SK-N-SH (cell line): ENCODE data around the gene SPSB3. TPM values are rescaled to one million over a fixed set of nuclear protein-coding genes. Genes with fewer than 3 reads are reported as not detected.

Source experiments
- CTCF ChIA-PET: fragments of 300-600, 350-600 bp; formaldehyde crosslinking; extraction: SDS; loops from one replicate; lab custom pipeline; 2021; lab: Yijun Ruan, JAX
- POLR2A ChIA-PET: fragments of 350-600 bp; sonication (Branson Sonifier 250); formaldehyde crosslinking; extraction: SDS; loops from one replicate; lab custom pipeline; 2020; ENCODE audit warnings: antibody characterized with exemption, inconsistent platforms; lab: Yijun Ruan, JAX
- DNase-seq: peaks from one replicate; pipeline ENCODE4 v3.0.0; 2012
- H2AFZ ChIP-seq: fragments of 200-600 bp; sonication (generic); 2 replicates; pipeline ENCODE4 v1.8.1; 2016; ENCODE audit warnings: antibody characterized with exemption, mild to moderate bottlenecking, low read depth
- H3F3A ChIP-seq: fragments of 200-600 bp; sonication (generic); replicated peaks from 2 replicates; pipeline ENCODE3; 2016; ENCODE audit warnings: antibody characterized with exemption, mild to moderate bottlenecking; ENCODE audit not compliant: insufficient read depth
- H3K27ac ChIP-seq, 2 experiments: fragments of 200-500 bp in 1 of 2; fragments of 200-600 bp in 1 of 2; sonication (Bioruptor generic) in 1 of 2; sonication (generic), shearing (Covaris generic) in 1 of 2; 2 replicates each; pipeline versions ENCODE4 v1.5.1 to v1.6.1; 2014 to 2016; ENCODE audit warnings: low read depth in 2 of 2, inconsistent platforms in 1 of 2, low read length in 1 of 2, mild to moderate bottlenecking in 1 of 2, mixed read lengths in 1 of 2
- H3K27me3 ChIP-seq: fragments of 200-600 bp; sonication (generic), shearing (Covaris generic); 2 replicates; pipeline ENCODE4 v1.6.1; 2016; ENCODE audit warnings: mixed run types; ENCODE audit not compliant: insufficient read depth
- H3K36me3 ChIP-seq, 2 experiments: fragments of 200-500 bp in 1 of 2; fragments of 200-600 bp in 1 of 2; sonication (Bioruptor generic) in 1 of 2; sonication (generic) in 1 of 2; replicated peaks in 1 of 2; 2 replicates each; pipeline versions ENCODE3 to v1.5.1; 2014 to 2016; ENCODE audit warnings: low read length in 1 of 2, mild to moderate bottlenecking in 1 of 2; ENCODE audit not compliant: insufficient read depth in 2 of 2, control insufficient read depth in 1 of 2
- H3K4me1 ChIP-seq, 2 experiments: fragments of 200-500 bp in 1 of 2; fragments of 200-600 bp in 1 of 2; sonication (Bioruptor generic) in 1 of 2; sonication (generic), shearing (Covaris generic) in 1 of 2; 2 replicates each; pipeline versions ENCODE4 v1.5.1 to v1.6.1; 2014 to 2016; ENCODE audit warnings: low read depth in 1 of 2, low read length in 1 of 2, mixed run types in 1 of 2; ENCODE audit not compliant: insufficient read depth in 2 of 2, control insufficient read depth in 1 of 2
- H3K4me2 ChIP-seq: fragments of 200-600 bp; sonication (generic), shearing (Covaris generic); 2 replicates; pipeline ENCODE4 v1.6.1; 2017; ENCODE audit warnings: mixed run types
- H3K4me3 ChIP-seq, 2 experiments: fragments of 200-500 bp in 1 of 2; fragments of 200-600 bp in 1 of 2; sonication (Bioruptor generic) in 1 of 2; sonication (generic), shearing (Covaris generic) in 1 of 2; 2 replicates each; pipeline versions ENCODE4 v1.5.1 to v1.8.1; 2014 to 2016; ENCODE audit warnings: low read depth in 2 of 2, inconsistent platforms in 1 of 2, low read length in 1 of 2, mild to moderate bottlenecking in 1 of 2, mixed read lengths in 1 of 2, moderate library complexity in 1 of 2
- H3K79me2 ChIP-seq: fragments of 200-600 bp; sonication (generic); 2 replicates; pipeline ENCODE4 v1.8.1; 2017; ENCODE audit warnings: mild to moderate bottlenecking; ENCODE audit not compliant: insufficient read depth
- H3K9ac ChIP-seq: fragments of 200-600 bp; sonication (generic); 2 replicates; pipeline ENCODE4 v1.6.1; 2017; ENCODE audit warnings: mixed run types
- H3K9me2 ChIP-seq: fragments of 200-600 bp; sonication (generic); 2 replicates; pipeline ENCODE4 v1.6.1; 2017; ENCODE audit warnings: mixed run types
- H3K9me3 ChIP-seq: fragments of 200-600 bp; sonication (generic); 2 replicates; pipeline ENCODE4 v1.6.1; 2017; ENCODE audit warnings: mixed run types, mild to moderate bottlenecking, moderate library complexity
- H4K20me1 ChIP-seq: fragments of 200-600 bp; sonication (generic); 2 replicates; pipeline ENCODE4 v1.6.1; 2017; ENCODE audit warnings: mild to moderate bottlenecking, mixed run types; ENCODE audit not compliant: insufficient read depth
- ELF1 ChIP-seq: IDR thresholded peaks from 2 replicates; pipeline ENCODE4 v1.4.0; 2012
- EP300 ChIP-seq, 2 experiments: IDR thresholded peaks; 2 replicates each; pipeline versions ENCODE4 v1.4.0 to v1.6.1; 2012; ENCODE audit warnings: borderline replicate concordance in 1 of 2, low read depth in 1 of 2, low read length in 1 of 2
- EZH2phosphoT487 ChIP-seq: fragments of 200-600 bp; sonication (generic); IDR thresholded peaks from 2 replicates; pipeline ENCODE4 v1.6.1; 2017; ENCODE audit warnings: low read depth, mixed run types, mild to moderate bottlenecking, antibody characterized with exemption, moderate library complexity, borderline replicate concordance
- FOSL2 ChIP-seq: IDR thresholded peaks from 2 replicates; pipeline ENCODE4 v1.4.0; 2012; ENCODE audit warnings: low read depth, mild to moderate bottlenecking, moderate library complexity, borderline replicate concordance
- FOXJ3 ChIP-seq: sonication (generic); formaldehyde crosslinking; IDR thresholded peaks from 2 replicates; pipeline ENCODE4 v1.5.1; 2020; ENCODE audit warnings: mild to moderate bottlenecking, missing genetic modification reagents
- FOXM1 ChIP-seq: IDR thresholded peaks from 2 replicates; pipeline ENCODE4 v1.4.0; 2012; ENCODE audit warnings: low read depth, mild to moderate bottlenecking
- GABPA ChIP-seq: IDR thresholded peaks from 2 replicates; pipeline ENCODE4 v1.4.0; 2012; ENCODE audit warnings: low read depth, mild to moderate bottlenecking
- GATA2 ChIP-seq: sonication (generic); formaldehyde crosslinking; IDR thresholded peaks from 2 replicates; pipeline ENCODE4 v1.5.0; 2020; ENCODE audit warnings: mild to moderate bottlenecking, missing genetic modification reagents
- MEF2A ChIP-seq: IDR thresholded peaks from 2 replicates; pipeline ENCODE4 v1.4.0; 2012; ENCODE audit warnings: low read depth, borderline replicate concordance
- MXI1 ChIP-seq: IDR thresholded peaks from 2 replicates; pipeline ENCODE4 v1.6.1; 2012; ENCODE audit warnings: mild to moderate bottlenecking, low read depth, low read length, improper control_type of control experiment
- RCOR1 ChIP-seq: fragments of 150-350 bp; IDR thresholded peaks from 2 replicates; pipeline ENCODE4 v1.6.1; 2017; ENCODE audit warnings: antibody characterized with exemption, low read length
- RFX5 ChIP-seq: IDR thresholded peaks from 2 replicates; pipeline ENCODE4 v1.6.1; 2012; ENCODE audit warnings: mild to moderate bottlenecking, improper control_type of control experiment, low read length
- RXRA ChIP-seq: IDR thresholded peaks from 2 replicates; pipeline ENCODE4 v1.4.0; 2012; ENCODE audit warnings: low read depth, mild to moderate bottlenecking, borderline replicate concordance
- SMC3 ChIP-seq: IDR thresholded peaks from 2 replicates; pipeline ENCODE4 v1.6.1; 2012; ENCODE audit warnings: low read depth, low read length, improper control_type of control experiment
- TCF12 ChIP-seq: IDR thresholded peaks from 2 replicates; pipeline ENCODE4 v1.4.0; 2012
- YY1 ChIP-seq: IDR thresholded peaks from 2 replicates; pipeline ENCODE4 v1.4.0; 2012; ENCODE audit warnings: low read depth, mild to moderate bottlenecking
- whole genome bisulfite sequencing: methylation state at CpG from one replicate; pipeline ENCODE4 v1.1.6; 2017; ENCODE audit warnings: low lambda C conversion rate; 5-methylcytosine and 5-hydroxymethylcytosine counted together
- polyA plus RNA-seq, 3 experiments: library from polyadenylated mRNA; depleted of rRNA; stranded (reverse); fragments of >200 nt; gene quantifications; 2 replicates each; pipeline ENCODE4 v1.2.3, GENCODE V29; 2012
- TF ChIP-seq, protein P1 (sequence below): IDR thresholded peaks from 2 replicates; pipeline ENCODE4 v1.6.1; 2012; ENCODE audit warnings: mild to moderate bottlenecking, low read depth, low read length, moderate library complexity
- TF ChIP-seq, protein P2 (sequence below): IDR thresholded peaks from 2 replicates; pipeline ENCODE4 v1.4.0; 2012; ENCODE audit warnings: low read depth
- TF ChIP-seq, protein P3 (sequence below): IDR thresholded peaks from 2 replicates; pipeline ENCODE4 v1.4.0; 2012; ENCODE audit warnings: low read depth, borderline replicate concordance

Gene SPSB3
- polyA plus RNA-seq, 1 of the 3 experiments (the other 2 are of a cell fraction): 40.6 TPM

DNA sequence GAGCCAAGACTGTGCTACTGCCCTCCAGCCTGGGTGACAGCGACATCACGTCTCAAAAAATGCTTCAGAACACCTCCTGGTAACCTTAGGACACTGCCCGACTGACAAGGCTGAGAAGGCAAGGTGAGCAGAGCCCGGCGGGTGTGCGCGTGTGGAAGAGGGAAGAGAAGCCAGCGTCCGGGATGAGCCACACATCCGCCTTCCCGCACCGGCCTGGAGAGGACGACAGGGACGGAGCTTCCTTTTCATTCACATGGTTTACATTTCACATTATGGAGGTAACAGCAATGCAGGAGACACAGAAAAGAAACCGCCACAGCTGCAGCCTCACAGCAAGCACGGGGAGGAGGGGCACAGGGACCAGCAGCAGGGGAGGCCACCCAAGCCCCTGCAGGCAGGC lies 27.7 kb upstream of the SPSB3 start:
- Histone ChIP-seq H3K27ac (no peak overlapping the region), H3K9me2 (no peaks in the 10 kb centered on the region), H4K20me1 (no peaks in the 10 kb centered on the region), H3K9me3 (no peaks in the 10 kb centered on the region), H3K4me1 (no peaks in the 10 kb centered on the region), H3F3A (peaks cover 7% of the 10 kb centered on the region), H2AFZ (no peak overlapping the region), H3K9ac (no peak overlapping the region), H3K4me2 (no peak overlapping the region), H3K4me3 (no peak overlapping the region), H3K27me3 (no peaks in the 10 kb centered on the region), H3K79me2 (peaks cover 4% of the 10 kb centered on the region; the same call in 1 of the 2 replicates), H3K36me3 (peaks cover 7 to 11% of the 10 kb centered on the region in 2 experiments)
- TF ChIP-seq, protein P1, sequence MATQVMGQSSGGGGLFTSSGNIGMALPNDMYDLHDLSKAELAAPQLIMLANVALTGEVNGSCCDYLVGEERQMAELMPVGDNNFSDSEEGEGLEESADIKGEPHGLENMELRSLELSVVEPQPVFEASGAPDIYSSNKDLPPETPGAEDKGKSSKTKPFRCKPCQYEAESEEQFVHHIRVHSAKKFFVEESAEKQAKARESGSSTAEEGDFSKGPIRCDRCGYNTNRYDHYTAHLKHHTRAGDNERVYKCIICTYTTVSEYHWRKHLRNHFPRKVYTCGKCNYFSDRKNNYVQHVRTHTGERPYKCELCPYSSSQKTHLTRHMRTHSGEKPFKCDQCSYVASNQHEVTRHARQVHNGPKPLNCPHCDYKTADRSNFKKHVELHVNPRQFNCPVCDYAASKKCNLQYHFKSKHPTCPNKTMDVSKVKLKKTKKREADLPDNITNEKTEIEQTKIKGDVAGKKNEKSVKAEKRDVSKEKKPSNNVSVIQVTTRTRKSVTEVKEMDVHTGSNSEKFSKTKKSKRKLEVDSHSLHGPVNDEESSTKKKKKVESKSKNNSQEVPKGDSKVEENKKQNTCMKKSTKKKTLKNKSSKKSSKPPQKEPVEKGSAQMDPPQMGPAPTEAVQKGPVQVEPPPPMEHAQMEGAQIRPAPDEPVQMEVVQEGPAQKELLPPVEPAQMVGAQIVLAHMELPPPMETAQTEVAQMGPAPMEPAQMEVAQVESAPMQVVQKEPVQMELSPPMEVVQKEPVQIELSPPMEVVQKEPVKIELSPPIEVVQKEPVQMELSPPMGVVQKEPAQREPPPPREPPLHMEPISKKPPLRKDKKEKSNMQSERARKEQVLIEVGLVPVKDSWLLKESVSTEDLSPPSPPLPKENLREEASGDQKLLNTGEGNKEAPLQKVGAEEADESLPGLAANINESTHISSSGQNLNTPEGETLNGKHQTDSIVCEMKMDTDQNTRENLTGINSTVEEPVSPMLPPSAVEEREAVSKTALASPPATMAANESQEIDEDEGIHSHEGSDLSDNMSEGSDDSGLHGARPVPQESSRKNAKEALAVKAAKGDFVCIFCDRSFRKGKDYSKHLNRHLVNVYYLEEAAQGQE: no peak
- WGBS: 92% methylated on average over 16 of the region's 16 CpGs
- DNase-seq: no peak
- ChIA-PET POLR2A (no interaction called here), CTCF (no interaction called here)

DNA sequence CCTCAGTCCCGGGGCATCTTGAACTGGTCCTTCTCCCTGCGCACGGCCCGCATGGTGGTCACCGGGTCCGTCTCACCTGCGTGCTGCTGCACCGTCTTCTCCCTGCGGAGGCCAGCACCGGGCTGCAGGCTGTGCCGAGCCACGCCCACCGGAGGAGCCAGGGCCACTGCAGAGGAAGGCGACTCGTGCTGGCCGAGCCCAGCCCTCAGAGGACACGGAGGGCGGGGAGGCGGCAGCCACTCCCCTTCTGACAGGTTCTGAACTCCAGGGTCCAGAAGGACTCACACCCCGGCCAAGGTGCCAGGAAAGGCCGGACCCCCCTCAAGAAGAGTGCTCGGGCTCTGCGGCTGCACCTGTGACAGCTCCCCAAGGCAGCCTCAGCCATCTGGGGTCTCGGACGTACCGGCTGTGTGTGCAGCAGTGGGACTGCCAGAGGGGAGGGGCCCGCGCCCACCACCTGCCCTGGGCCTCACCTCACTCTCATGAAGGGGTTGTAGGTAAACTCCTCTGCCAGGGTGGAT lies 27.0 kb upstream of the SPSB3 start:
- H3K27ac ChIP-seq: no peak overlapping the region
- peaks cover 4% of the 10 kb centered on the region; the same call in 1 of the 2 replicates for H3K79me2 ChIP-seq
- H3K27me3 ChIP-seq: no peaks in the 10 kb centered on the region
- no peak for TF ChIP-seq RCOR1
- TF ChIP-seq EP300 (IDR thresholded peaks at IDR 0.05; ENCODE audit: borderline replicate concordance in 1 of 2, low read depth in 1 of 2, low read length in 1 of 2): no peak
- no peak for TF ChIP-seq FOSL2
- no peak for TF ChIP-seq GATA2 (CRISPR knock-in tag)
- TF ChIP-seq YY1: no peak
- TF ChIP-seq MEF2A: no peak
- no peak for TF ChIP-seq FOXJ3
- no peak for TF ChIP-seq MXI1
- no peak for TF ChIP-seq RFX5
- TF ChIP-seq GABPA: no peak
- TF ChIP-seq, protein P2, sequence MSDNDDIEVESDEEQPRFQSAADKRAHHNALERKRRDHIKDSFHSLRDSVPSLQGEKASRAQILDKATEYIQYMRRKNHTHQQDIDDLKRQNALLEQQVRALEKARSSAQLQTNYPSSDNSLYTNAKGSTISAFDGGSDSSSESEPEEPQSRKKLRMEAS: no peak
- TF ChIP-seq EZH2phosphoT487: no peak
- TF ChIP-seq FOXM1: no peak
- TF ChIP-seq, protein P3, sequence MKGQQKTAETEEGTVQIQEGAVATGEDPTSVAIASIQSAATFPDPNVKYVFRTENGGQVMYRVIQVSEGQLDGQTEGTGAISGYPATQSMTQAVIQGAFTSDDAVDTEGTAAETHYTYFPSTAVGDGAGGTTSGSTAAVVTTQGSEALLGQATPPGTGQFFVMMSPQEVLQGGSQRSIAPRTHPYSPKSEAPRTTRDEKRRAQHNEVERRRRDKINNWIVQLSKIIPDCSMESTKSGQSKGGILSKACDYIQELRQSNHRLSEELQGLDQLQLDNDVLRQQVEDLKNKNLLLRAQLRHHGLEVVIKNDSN: no peak
- TF ChIP-seq SMC3: no peak
- TF ChIP-seq ELF1: no peak
- TF ChIP-seq RXRA: no peak
- TF ChIP-seq TCF12: no peak
- TF ChIP-seq, all 33 proteins: peak for 0
- ChIA-PET POLR2A (no interaction called here), CTCF (no interaction called here)
- H3K4me2 ChIP-seq: no peak overlapping the region
- H3K9me3 ChIP-seq: no peaks in the 10 kb centered on the region
- peaks cover 7% of the 10 kb centered on the region for H3F3A ChIP-seq
- H3K9me2 ChIP-seq: no peaks in the 10 kb centered on the region
- WGBS: 97% methylated on average over 9 of the region's 28 CpGs
- no peaks in the 10 kb centered on the region for H4K20me1 ChIP-seq
- H3K9ac ChIP-seq: no peak overlapping the region
- H3K36me3 ChIP-seq: peaks cover 10 to 11% of the 10 kb centered on the region in 2 experiments
- H3K4me1 ChIP-seq: no peaks in the 10 kb centered on the region
- H2AFZ ChIP-seq: no peak overlapping the region
- no peak overlapping the region for H3K4me3 ChIP-seq
- DNase-seq: no peak
